ENCODE measurements around the gene PCNT.
"Not testable (repeated sequence)": the region's sequence is repeated elsewhere in the genome, so short reads cannot be mapped to it uniquely, and the experiment has no call there.

The PCNT gene

GRCh38 chr21:46294647-46295176 is 29.2 kb upstream of the PCNT start:
- H3K27ac ChIP-seq (ENCODE audit: low read length), result no peak overlapping the region

GRCh38 chr21:46295177-46295770 is 28.7 kb upstream of the PCNT start:
- peaks cover 9% of the 10 kb centered on the region for H3K4me1 ChIP-seq (ENCODE audit: control insufficient read depth, low read depth, low read length)
- no peaks in the 10 kb centered on the region for H3K27me3 ChIP-seq (ENCODE audit: control insufficient read depth, insufficient read depth, low read length)
- H3K9ac ChIP-seq (ENCODE audit: low read length), result no peak overlapping the region
- H3K4me3 ChIP-seq (ENCODE audit: low read length), result no peak overlapping the region
- no peaks in the 10 kb centered on the region for H3K9me3 ChIP-seq (ENCODE audit: control insufficient read depth, low read depth, low read length)
- peaks cover 15% of the 10 kb centered on the region for H3K36me3 ChIP-seq (ENCODE audit: control insufficient read depth, low read depth, low read length)
- H3K27ac ChIP-seq (ENCODE audit: low read length), result no peak overlapping the region

More at GRCh38 chr21:46294647-46295176, 29.2 kb upstream of the PCNT start:
- no peaks in the 10 kb centered on the region for H3K9me3 ChIP-seq (ENCODE audit: control insufficient read depth, low read depth, low read length)
- H3K9ac ChIP-seq (ENCODE audit: low read length), result no peak overlapping the region
- H3K4me1 ChIP-seq (ENCODE audit: control insufficient read depth, low read depth, low read length), result peaks cover 9% of the 10 kb centered on the region
- peaks cover 14% of the 10 kb centered on the region for H3K36me3 ChIP-seq (ENCODE audit: control insufficient read depth, low read depth, low read length)
- H3K27me3 ChIP-seq (ENCODE audit: control insufficient read depth, insufficient read depth, low read length), result no peaks in the 10 kb centered on the region
- no peak overlapping the region for H3K4me3 ChIP-seq (ENCODE audit: low read length)

- H3K9ac ChIP-seq (ENCODE audit: low read length), result no peak overlapping the region
- no peak overlapping the region for H3K27ac ChIP-seq (ENCODE audit: low read length)
- H3K27me3 ChIP-seq (ENCODE audit: control insufficient read depth, insufficient read depth, low read length), result no peaks in the 10 kb centered on the region
Observed at GRCh38 chr21:46295996-46296752, 27.8 kb upstream of the PCNT start.

GRCh38 chr21:46297338-46298271 is 26.4 kb upstream of the PCNT start:
- Histone ChIP-seq H3K9ac (ENCODE audit: low read length) (no peak overlapping the region), H3K4me1 (ENCODE audit: control insufficient read depth, low read depth, low read length) (peaks cover 9% of the 10 kb centered on the region), H3K27ac (ENCODE audit: low read length) (no peak overlapping the region), H3K36me3 (ENCODE audit: control insufficient read depth, low read depth, low read length) (peaks cover 25% of the 10 kb centered on the region), H3K27me3 (ENCODE audit: control insufficient read depth, insufficient read depth, low read length) (no peaks in the 10 kb centered on the region), H3K4me3 (ENCODE audit: low read length) (no peak overlapping the region), H3K9me3 (ENCODE audit: control insufficient read depth, low read depth, low read length) (no peaks in the 10 kb centered on the region)

More at GRCh38 chr21:46295996-46296752, 27.8 kb upstream of the PCNT start:
- Histone ChIP-seq H3K4me3 (ENCODE audit: low read length) (no peak overlapping the region), H3K36me3 (ENCODE audit: control insufficient read depth, low read depth, low read length) (peaks cover 20% of the 10 kb centered on the region), H3K4me1 (ENCODE audit: control insufficient read depth, low read depth, low read length) (peaks cover 9% of the 10 kb centered on the region), H3K9me3 (ENCODE audit: control insufficient read depth, low read depth, low read length) (no peaks in the 10 kb centered on the region)

GRCh38 chr21:46299167-46299566 is 24.8 kb upstream of the PCNT start:
- no peaks in the 10 kb centered on the region for H3K9me3 ChIP-seq (ENCODE audit: control insufficient read depth, low read depth, low read length)

GRCh38 chr21:46301759-46302158 is 22.2 kb upstream of the PCNT start:
- Histone ChIP-seq H3K27me3 (ENCODE audit: control insufficient read depth, insufficient read depth, low read length) (no peaks in the 10 kb centered on the region), H3K36me3 (ENCODE audit: control insufficient read depth, low read depth, low read length) (peaks cover 34% of the 10 kb centered on the region)

More at GRCh38 chr21:46299167-46299566, 24.8 kb upstream of the PCNT start:
- Histone ChIP-seq H3K4me1 (ENCODE audit: control insufficient read depth, low read depth, low read length) (peaks cover 9% of the 10 kb centered on the region), H3K4me3 (ENCODE audit: low read length) (no peak overlapping the region), H3K9ac (ENCODE audit: low read length) (no peak overlapping the region), H3K27ac (ENCODE audit: low read length) (no peak overlapping the region), H3K36me3 (ENCODE audit: control insufficient read depth, low read depth, low read length) (peaks cover 25% of the 10 kb centered on the region), H3K27me3 (ENCODE audit: control insufficient read depth, insufficient read depth, low read length) (no peaks in the 10 kb centered on the region)

GRCh38 chr21:46304437-46304836 is 19.5 kb upstream of the PCNT start:
- H3K4me1 ChIP-seq (ENCODE audit: control insufficient read depth, low read depth, low read length), result no peaks in the 10 kb centered on the region
- no peak overlapping the region for H3K27ac ChIP-seq (ENCODE audit: low read length)
- no peaks in the 10 kb centered on the region for H3K9me3 ChIP-seq (ENCODE audit: control insufficient read depth, low read depth, low read length)
- no peaks in the 10 kb centered on the region for H3K27me3 ChIP-seq (ENCODE audit: control insufficient read depth, insufficient read depth, low read length)
- peaks cover 45% of the 10 kb centered on the region for H3K36me3 ChIP-seq (ENCODE audit: control insufficient read depth, low read depth, low read length)
- no peak overlapping the region for H3K4me3 ChIP-seq (ENCODE audit: low read length)
- no peak overlapping the region for H3K9ac ChIP-seq (ENCODE audit: low read length)

More at GRCh38 chr21:46301759-46302158, 22.2 kb upstream of the PCNT start:
- Histone ChIP-seq H3K4me3 (ENCODE audit: low read length) (no peak overlapping the region), H3K9ac (ENCODE audit: low read length) (no peak overlapping the region), H3K9me3 (ENCODE audit: control insufficient read depth, low read depth, low read length) (no peaks in the 10 kb centered on the region), H3K4me1 (ENCODE audit: control insufficient read depth, low read depth, low read length) (no peaks in the 10 kb centered on the region), H3K27ac (ENCODE audit: low read length) (no peak overlapping the region)

GRCh38 chr21:46304955-46305354 is 19.0 kb upstream of the PCNT start:
- no peaks in the 10 kb centered on the region for H3K27me3 ChIP-seq (ENCODE audit: control insufficient read depth, insufficient read depth, low read length)
- H3K36me3 ChIP-seq (ENCODE audit: control insufficient read depth, low read depth, low read length), result peaks cover 44% of the 10 kb centered on the region
- H3K9me3 ChIP-seq (ENCODE audit: control insufficient read depth, low read depth, low read length), result no peaks in the 10 kb centered on the region
- no peak overlapping the region for H3K27ac ChIP-seq (ENCODE audit: low read length)
- no peak overlapping the region for H3K4me3 ChIP-seq (ENCODE audit: low read length)
- no peak overlapping the region for H3K9ac ChIP-seq (ENCODE audit: low read length)
- H3K4me1 ChIP-seq (ENCODE audit: control insufficient read depth, low read depth, low read length), result no peaks in the 10 kb centered on the region

- Histone ChIP-seq H3K9me3 (ENCODE audit: control insufficient read depth, low read depth, low read length) (no peaks in the 10 kb centered on the region), H3K27me3 (ENCODE audit: control insufficient read depth, insufficient read depth, low read length) (no peaks in the 10 kb centered on the region), H3K4me1 (ENCODE audit: control insufficient read depth, low read depth, low read length) (no peaks in the 10 kb centered on the region), H3K4me3 (ENCODE audit: low read length) (no peak overlapping the region), H3K9ac (ENCODE audit: low read length) (no peak overlapping the region), H3K27ac (ENCODE audit: low read length) (no peak overlapping the region), H3K36me3 (ENCODE audit: control insufficient read depth, low read depth, low read length) (peaks cover 32% of the 10 kb centered on the region)
Observed at GRCh38 chr21:46307625-46308024, 16.3 kb upstream of the PCNT start.

- no peak overlapping the region for H3K9ac ChIP-seq (ENCODE audit: low read length)
- H3K9me3 ChIP-seq (ENCODE audit: control insufficient read depth, low read depth, low read length), result no peaks in the 10 kb centered on the region
- no peaks in the 10 kb centered on the region for H3K27me3 ChIP-seq (ENCODE audit: control insufficient read depth, insufficient read depth, low read length)
- no peak overlapping the region for H3K4me3 ChIP-seq (ENCODE audit: low read length)
- no peaks in the 10 kb centered on the region for H3K4me1 ChIP-seq (ENCODE audit: control insufficient read depth, low read depth, low read length)
- no peak overlapping the region for H3K27ac ChIP-seq (ENCODE audit: low read length)
- peaks cover 40% of the 10 kb centered on the region for H3K36me3 ChIP-seq (ENCODE audit: control insufficient read depth, low read depth, low read length)
Observed at GRCh38 chr21:46308431-46308830, 15.5 kb upstream of the PCNT start.

GRCh38 chr21:46310260-46310659 is 13.7 kb upstream of the PCNT start:
- H3K4me1 ChIP-seq (ENCODE audit: control insufficient read depth, low read depth, low read length); H3K4me3 ChIP-seq (ENCODE audit: low read length); H3K9me3 ChIP-seq (ENCODE audit: control insufficient read depth, low read depth, low read length); H3K27ac ChIP-seq (ENCODE audit: low read length); H3K27me3 ChIP-seq (ENCODE audit: control insufficient read depth, insufficient read depth, low read length); H3K9ac ChIP-seq (ENCODE audit: low read length): not testable (repeated sequence)
- H3K36me3 ChIP-seq (ENCODE audit: control insufficient read depth, low read depth, low read length), result peaks cover 33% of the 10 kb centered on the region

All from iPS-18a (cell line).